Astrocyte (in vitro differentiated cells and primary cell): Measurements from ENCODE around the gene PPM1F. TPM values are rescaled to one million over a fixed set of nuclear protein-coding genes. Genes with fewer than 3 reads are reported as not detected.

Experiments
- DNase-seq: peaks from one replicate; pipeline ENCODE4 v3.0.0-alpha.2; 2010; ENCODE audit warnings: low read depth
- FAIRE-seq: peaks from 2 replicates; lab custom pipeline; 2011; peaks lifted over from hg19 to GRCh38; lab: Jason Lieb, UNC
- H2AFZ ChIP-seq: 2 replicates; pipeline ENCODE4 v1.6.0; 2012; ENCODE audit warnings: low read depth, low read length, inconsistent platforms
- H3K27ac ChIP-seq: 2 replicates; pipeline ENCODE4 v1.5.1; 2011; ENCODE audit warnings: low read depth, low read length, inconsistent platforms
- H3K27me3 ChIP-seq: 2 replicates; pipeline ENCODE4 v1.6.0; 2011; ENCODE audit warnings: low read length, inconsistent platforms; ENCODE audit not compliant: insufficient read depth
- H3K36me3 ChIP-seq: 2 replicates; pipeline ENCODE4 v1.5.1; 2011; ENCODE audit warnings: low read length, inconsistent platforms; ENCODE audit not compliant: insufficient read depth
- H3K4me1 ChIP-seq: 2 replicates; pipeline ENCODE4 v1.5.1; 2011; ENCODE audit warnings: low read length, inconsistent platforms; ENCODE audit not compliant: insufficient read depth
- H3K4me2 ChIP-seq: 2 replicates; pipeline ENCODE4 v1.6.0; 2012; ENCODE audit warnings: low read length, inconsistent platforms
- H3K4me3 ChIP-seq: 2 replicates; pipeline ENCODE4 v1.5.1; 2011; ENCODE audit warnings: low read depth, mild to moderate bottlenecking, low read length, inconsistent platforms; ENCODE audit not compliant: insufficient read depth
- H3K79me2 ChIP-seq: 2 replicates; pipeline ENCODE4 v1.6.0; 2012; ENCODE audit warnings: mild to moderate bottlenecking, low read length, inconsistent platforms; ENCODE audit not compliant: insufficient read depth
- H3K9ac ChIP-seq: 2 replicates; pipeline ENCODE4 v1.6.0; 2012; ENCODE audit warnings: mild to moderate bottlenecking, low read length, inconsistent platforms
- H3K9me3 ChIP-seq: 2 replicates; pipeline ENCODE4 v1.5.1; 2012; ENCODE audit warnings: low read depth, mild to moderate bottlenecking, low read length, inconsistent platforms; ENCODE audit not compliant: insufficient read depth
- H4K20me1 ChIP-seq: 2 replicates; pipeline ENCODE4 v1.6.0; 2012; ENCODE audit warnings: low read length, inconsistent platforms; ENCODE audit not compliant: insufficient read depth
- H3K27ac Mint-ChIP-seq: one replicate; pipeline ENCODE4 v1.8.0; 2021; ENCODE audit warnings: mild to moderate bottlenecking, mixed read lengths; ENCODE audit not compliant: unreplicated experiment
- H3K27me3 Mint-ChIP-seq: one replicate; pipeline ENCODE4 v1.8.0; 2021; ENCODE audit warnings: low read depth, mixed read lengths; ENCODE audit not compliant: unreplicated experiment
- H3K36me3 Mint-ChIP-seq: one replicate; pipeline ENCODE4 v1.8.0; 2021; ENCODE audit warnings: low read depth, mixed read lengths; ENCODE audit not compliant: unreplicated experiment
- H3K4me1 Mint-ChIP-seq: one replicate; pipeline ENCODE4 v1.8.0; 2021; ENCODE audit warnings: low read depth, mixed read lengths; ENCODE audit not compliant: unreplicated experiment
- H3K4me3 Mint-ChIP-seq: one replicate; pipeline ENCODE4 v1.8.0; 2021; ENCODE audit warnings: mild to moderate bottlenecking, moderate library complexity, mixed read lengths; ENCODE audit not compliant: unreplicated experiment
- H3K9me3 Mint-ChIP-seq: one replicate; pipeline ENCODE4 v1.8.0; 2021; ENCODE audit warnings: mild to moderate bottlenecking, mixed read lengths; ENCODE audit not compliant: unreplicated experiment
- EZH2 ChIP-seq: IDR thresholded peaks from 2 replicates; pipeline ENCODE4 v1.6.1; 2012; ENCODE audit warnings: mild to moderate bottlenecking, low read length, inconsistent platforms; ENCODE audit not compliant: insufficient read depth
- total RNA-seq: library from RNA; stranded (reverse); gene quantifications from 2 replicates; pipeline ENCODE4 v1.2.1, GENCODE V29; 2021
- TF ChIP-seq, protein P1 (sequence below): IDR thresholded peaks from 2 replicates; pipeline ENCODE4 v1.5.1; 2011; ENCODE audit warnings: low read depth, mild to moderate bottlenecking, inconsistent platforms, low read length, moderate library complexity; ENCODE audit not compliant: insufficient read depth

PPM1F gene
- total RNA-seq, 1 donor from 2014 or later = 27.9 TPM

DNA sequence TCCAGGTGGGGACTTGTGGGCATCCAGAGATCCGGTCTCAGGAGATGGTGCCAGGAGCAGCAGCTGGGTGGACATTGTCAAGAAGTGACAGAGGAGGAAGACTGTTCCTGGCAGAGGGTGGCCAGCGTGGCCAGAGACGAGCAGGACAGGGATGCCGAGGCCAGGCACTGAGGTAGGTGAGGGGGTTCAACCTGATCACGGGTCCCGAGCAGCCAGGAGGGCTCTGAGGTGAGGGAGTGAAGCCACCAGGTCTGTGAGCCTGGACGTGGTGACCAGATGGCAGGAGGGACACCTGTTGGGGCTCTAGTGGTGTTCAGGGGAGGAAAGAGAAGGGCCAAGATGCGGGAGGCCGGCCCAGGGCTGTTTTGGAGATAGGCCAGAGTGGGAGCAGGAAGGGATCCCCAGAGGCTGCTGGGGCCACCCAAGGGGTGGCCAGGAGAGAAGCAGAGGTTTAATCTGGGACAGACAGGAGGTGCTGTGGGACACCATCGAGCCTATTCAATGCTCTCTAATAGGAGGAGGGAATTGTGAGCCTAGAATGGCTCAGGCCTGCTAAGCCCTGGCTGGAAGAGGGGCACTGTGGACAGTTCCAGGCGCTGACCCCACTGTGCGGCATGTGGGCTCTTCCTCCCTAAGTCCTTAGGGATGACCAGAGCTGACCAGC, 6.3 kb downstream of the PPM1F start:
- Histone ChIP-seq H3K9ac (peak overlapping the region; percentile 66), H3K27ac (peak overlapping the region; percentile 57), H3K4me3 (no peak overlapping the region), H3K4me1 (peaks cover 30% of the 10 kb centered on the region), H3K4me2 (no peak overlapping the region), H3K9me3 (no peaks in the 10 kb centered on the region), H3K36me3 (peaks cover 7% of the 10 kb centered on the region), H2AFZ (no peak overlapping the region), H3K79me2 (peaks cover 42% of the 10 kb centered on the region), H3K27me3 (no peaks in the 10 kb centered on the region), H4K20me1 (peaks cover 20% of the 10 kb centered on the region)
- FAIRE-seq (no peak), DNase-seq (no peak)
- TF ChIP-seq EZH2 = no peak
- TF ChIP-seq, protein P1, sequence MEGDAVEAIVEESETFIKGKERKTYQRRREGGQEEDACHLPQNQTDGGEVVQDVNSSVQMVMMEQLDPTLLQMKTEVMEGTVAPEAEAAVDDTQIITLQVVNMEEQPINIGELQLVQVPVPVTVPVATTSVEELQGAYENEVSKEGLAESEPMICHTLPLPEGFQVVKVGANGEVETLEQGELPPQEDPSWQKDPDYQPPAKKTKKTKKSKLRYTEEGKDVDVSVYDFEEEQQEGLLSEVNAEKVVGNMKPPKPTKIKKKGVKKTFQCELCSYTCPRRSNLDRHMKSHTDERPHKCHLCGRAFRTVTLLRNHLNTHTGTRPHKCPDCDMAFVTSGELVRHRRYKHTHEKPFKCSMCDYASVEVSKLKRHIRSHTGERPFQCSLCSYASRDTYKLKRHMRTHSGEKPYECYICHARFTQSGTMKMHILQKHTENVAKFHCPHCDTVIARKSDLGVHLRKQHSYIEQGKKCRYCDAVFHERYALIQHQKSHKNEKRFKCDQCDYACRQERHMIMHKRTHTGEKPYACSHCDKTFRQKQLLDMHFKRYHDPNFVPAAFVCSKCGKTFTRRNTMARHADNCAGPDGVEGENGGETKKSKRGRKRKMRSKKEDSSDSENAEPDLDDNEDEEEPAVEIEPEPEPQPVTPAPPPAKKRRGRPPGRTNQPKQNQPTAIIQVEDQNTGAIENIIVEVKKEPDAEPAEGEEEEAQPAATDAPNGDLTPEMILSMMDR = no peak
- H3K9me3 Mint-ChIP-seq = peaks cover 2% of the 10 kb centered on the region
- peaks cover 28% of the 10 kb centered on the region for H3K4me1 Mint-ChIP-seq
- H3K36me3 Mint-ChIP-seq = peaks cover 9% of the 10 kb centered on the region
- no peak overlapping the region for H3K27ac Mint-ChIP-seq
- H3K27me3 Mint-ChIP-seq = no peaks in the 10 kb centered on the region
- no peak overlapping the region for H3K4me3 Mint-ChIP-seq

DNA sequence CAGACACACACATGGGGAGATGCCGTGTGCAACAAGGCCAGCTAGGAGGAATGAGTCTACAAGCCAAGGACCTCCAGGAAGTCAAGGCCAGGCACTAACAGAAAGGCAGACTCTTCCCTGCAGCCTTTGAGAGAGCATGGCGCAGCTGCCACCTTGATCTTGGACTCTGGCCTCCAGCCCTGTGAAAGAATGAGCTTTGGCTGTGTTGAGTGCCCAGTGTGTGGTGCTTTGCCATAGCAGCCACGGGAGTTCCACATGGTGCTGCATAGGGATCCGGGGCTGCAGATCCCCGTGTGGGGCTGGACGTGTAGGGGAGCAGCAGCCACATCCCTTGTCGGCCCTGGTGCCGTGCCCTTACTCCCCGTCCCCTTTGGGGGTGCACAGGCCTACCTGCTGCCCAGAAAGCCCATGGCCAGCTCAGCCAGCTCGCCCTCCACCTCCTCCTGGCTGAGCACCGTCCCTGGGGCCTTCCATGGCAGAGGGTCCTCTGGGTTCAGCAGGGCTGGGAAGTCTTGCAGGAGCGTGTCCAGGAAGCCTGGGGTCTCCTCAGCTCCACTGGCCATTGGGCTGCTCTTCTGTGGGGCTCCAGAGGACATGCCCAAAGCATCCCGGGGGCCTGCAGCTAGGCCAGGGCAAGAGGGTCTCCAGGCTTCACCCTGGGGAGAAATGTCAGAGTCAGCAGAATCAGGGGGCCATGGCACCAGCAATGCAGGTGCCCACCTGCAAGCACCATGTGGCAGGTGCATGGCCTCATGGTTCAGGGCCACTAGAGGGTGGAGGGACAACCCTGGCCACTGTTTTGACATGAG, 7.0 kb downstream of the PPM1F start:
- Histone ChIP-seq H3K27ac (no peak overlapping the region), H2AFZ (no peak overlapping the region), H4K20me1 (peaks cover 19% of the 10 kb centered on the region), H3K4me1 (peaks cover 29% of the 10 kb centered on the region), H3K4me3 (no peak overlapping the region), H3K36me3 (peaks cover 7% of the 10 kb centered on the region), H3K79me2 (peaks cover 37% of the 10 kb centered on the region), H3K4me2 (no peak overlapping the region), H3K27me3 (no peaks in the 10 kb centered on the region), H3K9ac (no peak overlapping the region), H3K9me3 (no peaks in the 10 kb centered on the region)
- TF ChIP-seq, protein P1 = no peak
- TF ChIP-seq EZH2 = no peak
- Mint-ChIP-seq H3K36me3 (peaks cover 12% of the 10 kb centered on the region), H3K9me3 (peaks cover 4% of the 10 kb centered on the region), H3K4me1 (peaks cover 32% of the 10 kb centered on the region), H3K27ac (no peak overlapping the region), H3K27me3 (no peaks in the 10 kb centered on the region), H3K4me3 (no peak overlapping the region)
- DNase-seq = no peak
- no peak for FAIRE-seq
